H1 (cell line): Measurements from ENCODE around the gene ZMYND12.

Experiments
- EZH2 ChIP-seq: fragments of 200-600 bp; sonication (generic); IDR thresholded peaks from 2 replicates; pipeline ENCODE4 v1.7.1; 2012; ENCODE audit warnings: low read depth, mild to moderate bottlenecking, moderate library complexity, low read length, inconsistent platforms; ENCODE audit not compliant: severe bottlenecking
- JUND ChIP-seq: IDR thresholded peaks from 2 replicates; pipeline ENCODE4 v1.6.1; 2011; ENCODE audit warnings: mild to moderate bottlenecking, improper control_type of control experiment, low read length

- TF ChIP-seq EZH2 (no peak), JUND (no peak)
Measured at GRCh38 chr1:42450061-42450460, 5.8 kb downstream of the ZMYND12 start.
